WI38 (cell line): Measurements from ENCODE around the gene LGI4.

Experiments
- H3K4me3 ChIP-seq: 2 replicates; pipeline ENCODE4 v1.5.1; 2011; ENCODE audit warnings: low read depth, mild to moderate bottlenecking, control low read depth, low read length
- TF ChIP-seq, protein P1 (sequence below): IDR thresholded peaks from 2 replicates; pipeline ENCODE4 v1.5.1; 2012; ENCODE audit warnings: low read depth, mild to moderate bottlenecking, control low read depth, low read length

Gene LGI4

DNA sequence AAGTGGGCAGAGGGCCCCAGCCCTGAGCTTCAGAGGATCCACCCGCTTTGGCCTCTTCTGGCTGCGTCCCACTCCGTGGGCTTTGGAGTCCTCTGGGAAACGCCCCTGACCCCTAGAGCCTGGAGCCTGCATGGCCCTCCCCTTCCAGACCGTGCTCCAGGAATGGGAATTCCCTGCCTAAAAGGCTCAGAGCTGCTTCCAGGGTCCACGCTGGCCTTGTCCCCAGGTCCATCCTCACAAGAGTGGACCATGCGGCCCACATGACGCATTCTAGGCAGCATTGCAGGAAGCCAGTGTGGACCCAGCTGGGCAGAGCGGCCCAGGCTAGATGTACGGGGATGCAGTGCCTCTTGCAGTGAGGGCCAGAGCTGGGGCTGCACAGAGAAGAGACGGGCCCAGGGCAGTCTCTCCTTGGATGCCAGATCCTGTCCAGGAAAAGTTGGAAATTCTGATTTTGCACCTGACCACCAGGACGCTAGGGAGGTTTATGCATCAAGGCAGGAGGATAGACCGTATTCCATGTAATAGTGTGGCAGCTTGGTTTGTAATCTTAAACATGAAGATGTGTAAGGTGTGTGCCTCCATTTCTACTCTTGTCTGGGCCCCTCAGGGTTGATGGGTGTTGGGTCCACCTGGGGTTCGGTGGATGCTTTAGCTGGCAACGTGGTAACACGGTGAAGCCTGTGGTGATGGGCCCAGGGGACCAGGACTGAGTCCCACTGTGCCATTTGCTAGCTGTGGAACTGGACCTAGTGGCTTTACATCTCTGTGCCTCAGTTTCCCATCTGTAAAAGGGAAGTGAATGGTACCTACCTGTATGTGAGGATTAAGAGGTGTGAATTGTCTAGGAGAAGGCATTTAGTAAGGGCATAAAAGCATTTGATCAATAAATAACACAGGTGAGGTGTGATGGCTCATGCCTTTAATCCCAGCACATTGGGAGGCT lies 34.0 kb downstream of the LGI4 start:
- H3K4me3 ChIP-seq: no peak overlapping the region
- TF ChIP-seq, protein P1, sequence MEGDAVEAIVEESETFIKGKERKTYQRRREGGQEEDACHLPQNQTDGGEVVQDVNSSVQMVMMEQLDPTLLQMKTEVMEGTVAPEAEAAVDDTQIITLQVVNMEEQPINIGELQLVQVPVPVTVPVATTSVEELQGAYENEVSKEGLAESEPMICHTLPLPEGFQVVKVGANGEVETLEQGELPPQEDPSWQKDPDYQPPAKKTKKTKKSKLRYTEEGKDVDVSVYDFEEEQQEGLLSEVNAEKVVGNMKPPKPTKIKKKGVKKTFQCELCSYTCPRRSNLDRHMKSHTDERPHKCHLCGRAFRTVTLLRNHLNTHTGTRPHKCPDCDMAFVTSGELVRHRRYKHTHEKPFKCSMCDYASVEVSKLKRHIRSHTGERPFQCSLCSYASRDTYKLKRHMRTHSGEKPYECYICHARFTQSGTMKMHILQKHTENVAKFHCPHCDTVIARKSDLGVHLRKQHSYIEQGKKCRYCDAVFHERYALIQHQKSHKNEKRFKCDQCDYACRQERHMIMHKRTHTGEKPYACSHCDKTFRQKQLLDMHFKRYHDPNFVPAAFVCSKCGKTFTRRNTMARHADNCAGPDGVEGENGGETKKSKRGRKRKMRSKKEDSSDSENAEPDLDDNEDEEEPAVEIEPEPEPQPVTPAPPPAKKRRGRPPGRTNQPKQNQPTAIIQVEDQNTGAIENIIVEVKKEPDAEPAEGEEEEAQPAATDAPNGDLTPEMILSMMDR: no peak

GRCh38 chr19:35099897-35100275 lies 35.0 kb downstream of the LGI4 start:
- H3K4me3 ChIP-seq: no peak overlapping the region
- TF ChIP-seq, protein P1: no peak

GRCh38 chr19:35099155-35099896 lies 35.5 kb downstream of the LGI4 start:
- TF ChIP-seq, protein P1: no peak

DNA sequence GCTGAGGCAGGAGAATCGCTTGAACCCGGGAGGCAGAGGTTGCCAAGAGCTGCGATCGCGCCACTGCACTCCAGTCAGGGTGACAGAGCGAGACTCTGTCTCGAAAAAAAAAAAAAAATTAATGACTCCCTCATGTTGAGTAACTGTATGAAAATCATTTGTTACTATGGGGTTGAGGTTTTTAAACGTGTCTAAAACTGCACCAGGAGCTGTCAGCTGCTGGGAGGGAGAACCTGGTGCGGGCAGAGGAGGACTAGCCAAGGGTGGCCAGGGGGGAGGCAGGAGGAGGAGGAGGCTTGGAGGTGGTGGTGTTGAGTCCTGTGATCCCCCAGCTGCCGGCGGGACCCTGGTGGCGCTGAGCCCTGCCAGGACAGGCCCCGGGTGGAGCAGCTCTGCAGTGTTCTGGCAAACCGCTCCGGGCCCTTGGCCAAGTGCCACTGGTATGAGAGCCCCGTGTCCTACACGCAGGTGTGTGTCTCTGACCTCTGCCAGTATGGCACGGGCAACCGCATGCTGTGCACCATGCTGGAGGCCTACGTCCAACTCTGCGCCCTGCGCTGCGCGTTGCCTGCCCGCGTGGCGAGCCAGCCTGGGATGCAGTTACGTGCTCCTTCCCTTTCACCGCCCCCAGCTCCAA lies 36.3 kb downstream of the LGI4 start:
- H3K4me3 ChIP-seq: no peak overlapping the region
- TF ChIP-seq, protein P1: no peak

More at GRCh38 chr19:35099155-35099896, 35.5 kb downstream of the LGI4 start:
- no peak overlapping the region for H3K4me3 ChIP-seq

GRCh38 chr19:35095667-35096368 lies 39.0 kb downstream of the LGI4 start:
- TF ChIP-seq, protein P1: no peak

DNA sequence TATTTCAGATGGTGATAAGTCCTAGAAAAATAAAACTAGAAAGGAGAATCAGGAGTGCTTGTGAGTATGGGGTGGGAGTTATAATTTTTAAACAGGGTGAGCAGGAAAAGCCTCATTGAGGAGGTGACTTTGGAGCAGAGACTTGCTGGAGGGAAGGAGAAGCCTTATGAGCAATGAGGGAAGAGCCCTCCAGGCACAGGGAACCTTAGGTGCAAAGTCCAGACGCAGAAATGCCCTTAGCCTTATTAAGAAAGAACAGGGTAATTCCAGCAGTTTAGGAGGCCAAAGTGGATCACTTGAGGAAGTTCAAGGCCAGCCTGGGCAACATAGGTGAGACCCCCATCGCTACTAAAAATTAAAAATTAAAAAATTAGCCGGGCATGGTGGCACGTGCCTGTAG lies 40.2 kb downstream of the LGI4 start:
- TF ChIP-seq, protein P1: no peak
- no peak overlapping the region for H3K4me3 ChIP-seq

More at GRCh38 chr19:35095667-35096368, 39.0 kb downstream of the LGI4 start:
- no peak overlapping the region for H3K4me3 ChIP-seq
